ENCODE measurements around the gene KLHDC4.
A peak's percentile ranks its signal among the peaks of the same experiment; 100 is the strongest.
"Not testable (repeated sequence)": the region's sequence is repeated elsewhere in the genome, so short reads cannot be mapped to it uniquely, and the experiment has no call there.

Gene KLHDC4

GRCh38 chr16:87741700-87742415 lies 23.9 kb downstream of the KLHDC4 start:
- no peak for DNase-seq

DNA sequence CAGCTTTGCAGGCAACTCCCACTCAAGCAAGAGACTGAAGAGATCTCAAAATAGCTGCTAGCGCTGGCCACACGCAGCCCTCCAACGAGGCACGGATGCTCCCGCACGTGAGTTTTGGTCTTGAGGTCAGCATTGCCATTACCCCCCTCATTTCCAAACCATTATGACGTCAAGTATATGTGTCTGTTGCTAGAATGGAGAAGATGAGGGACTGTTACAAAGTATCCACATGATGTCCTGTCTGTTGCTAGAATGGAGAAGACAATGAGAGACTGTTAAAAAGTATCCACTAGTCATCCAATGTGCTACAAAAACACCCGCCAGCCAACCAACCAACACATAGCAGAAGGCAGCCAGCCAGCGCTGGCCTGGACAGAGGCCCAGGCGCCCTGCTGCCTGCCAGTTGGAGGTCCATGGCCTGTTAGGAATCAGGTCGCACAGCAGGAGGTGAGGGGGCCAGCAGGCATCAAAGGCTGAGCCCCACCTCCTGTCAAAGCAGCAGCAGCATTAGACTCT lies 24.8 kb downstream of the KLHDC4 start:
- DNase-seq = no peak

GRCh38 chr16:87740441-87740840 lies 25.3 kb downstream of the KLHDC4 start:
- DNase-seq = no peak

DNA sequence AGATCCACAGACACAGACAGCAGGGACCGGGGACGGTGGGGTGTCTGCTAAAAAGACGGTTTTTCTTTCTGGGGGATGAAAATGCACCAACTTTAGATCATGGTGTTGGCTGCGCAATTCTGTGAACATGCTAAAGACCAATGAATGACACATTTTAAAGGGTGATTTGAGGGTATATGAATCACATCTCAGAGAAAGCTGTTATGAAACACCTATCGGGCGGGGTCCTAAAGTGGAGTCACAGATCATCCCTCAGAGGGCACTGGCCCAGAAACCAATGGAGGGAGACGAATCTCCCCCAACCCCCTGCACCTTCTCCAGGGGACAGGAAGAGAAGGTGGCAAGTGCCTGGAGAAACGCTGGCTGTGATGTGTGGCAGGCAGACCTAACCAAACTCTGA lies 26.0 kb downstream of the KLHDC4 start:
- DNase-seq = no peak

- no peak for DNase-seq
Measured at GRCh38 chr16:87736008-87736382, 29.8 kb downstream of the KLHDC4 start.

DNA sequence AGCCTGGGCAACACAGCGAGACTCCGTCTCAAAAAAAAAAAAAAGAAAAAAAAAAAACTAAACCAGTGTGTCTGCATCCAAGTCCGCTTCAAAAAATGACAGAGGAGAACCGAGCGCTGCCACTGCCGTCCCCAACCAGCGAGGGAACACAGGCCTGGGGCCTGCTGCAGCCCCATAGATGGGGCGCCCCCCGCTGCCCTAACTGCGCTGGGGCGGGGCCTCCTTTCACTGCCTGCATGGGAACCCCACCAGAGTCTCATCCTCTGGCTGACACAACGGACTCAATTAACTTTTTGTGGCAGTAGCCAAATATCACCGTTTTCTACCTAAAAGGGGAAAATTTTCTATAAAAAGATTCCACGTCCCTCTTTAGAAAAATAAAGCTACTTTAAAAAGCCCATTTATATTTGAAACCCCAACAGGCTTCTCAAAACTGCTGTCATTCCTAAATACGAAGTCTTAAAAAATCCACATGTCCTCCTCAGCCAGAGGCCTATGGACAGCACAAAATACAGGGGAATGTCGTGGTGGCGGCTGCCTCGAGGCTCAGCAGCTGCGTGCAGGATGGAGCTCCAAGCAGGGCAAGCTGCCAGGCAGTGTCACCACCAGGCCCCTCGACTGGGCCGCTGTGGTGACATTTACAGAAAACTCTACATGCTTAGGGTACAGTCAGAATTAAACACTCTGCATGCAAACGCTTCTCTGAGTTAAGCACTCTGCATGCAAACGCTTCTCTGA lies 30.3 kb downstream of the KLHDC4 start:
- DNase-seq = no peak

DNA sequence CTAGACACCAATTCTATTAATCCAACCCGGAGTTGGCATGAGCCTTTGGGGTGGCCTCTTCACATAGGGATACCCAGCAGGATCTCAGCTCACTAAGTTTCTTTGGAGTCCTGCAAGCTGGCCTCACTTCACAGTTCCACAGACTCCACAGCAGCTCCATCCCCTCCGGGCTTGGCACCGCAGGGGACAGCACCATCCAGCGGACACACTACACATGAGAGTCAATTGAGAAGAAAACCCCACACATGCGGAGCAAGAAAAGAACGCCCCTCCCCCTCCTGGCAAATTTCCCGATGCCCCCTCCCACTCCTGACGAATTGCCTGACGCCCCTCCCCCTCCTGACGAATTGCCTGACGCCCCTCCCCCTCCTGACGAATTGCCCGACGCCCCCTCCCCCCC lies 31.1 kb downstream of the KLHDC4 start:
- no peak for DNase-seq

- peak; percentile 21 for DNase-seq
Measured at GRCh38 chr16:87733190-87733589, 32.6 kb downstream of the KLHDC4 start.

DNA sequence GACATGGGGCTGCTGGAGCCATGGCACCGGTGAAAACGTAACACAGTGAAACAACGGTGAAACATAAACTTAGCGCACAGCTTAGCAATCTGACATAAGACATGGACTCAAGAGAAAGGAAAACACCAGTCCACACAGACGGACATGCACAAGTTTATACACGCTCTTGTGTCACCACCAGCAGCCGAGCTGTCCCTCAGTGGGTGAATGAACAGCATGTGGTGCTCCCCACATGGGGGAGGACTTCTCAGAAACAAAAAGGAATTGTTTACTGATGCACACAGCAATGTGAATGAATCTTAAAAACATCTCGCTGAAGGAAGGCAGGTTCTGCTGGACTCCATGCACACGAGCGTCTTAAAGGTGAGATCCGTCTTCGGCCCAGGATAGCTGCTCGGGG lies 34.2 kb downstream of the KLHDC4 start:
- DNase-seq = no peak

GRCh38 chr16:87729266-87729954 lies 36.4 kb downstream of the KLHDC4 start:
- DNase-seq = no peak

- DNase-seq = no peak
Measured at GRCh38 chr16:87728026-87728425, 37.8 kb downstream of the KLHDC4 start.

- DNase-seq = no peak
Measured at GRCh38 chr16:87727346-87727745, 38.4 kb downstream of the KLHDC4 start.

GRCh38 chr16:87726577-87726976 lies 39.2 kb downstream of the KLHDC4 start:
- not testable (repeated sequence) for DNase-seq

GRCh38 chr16:87725596-87726235 lies 40.1 kb downstream of the KLHDC4 start:
- DNase-seq = no peak

DNA sequence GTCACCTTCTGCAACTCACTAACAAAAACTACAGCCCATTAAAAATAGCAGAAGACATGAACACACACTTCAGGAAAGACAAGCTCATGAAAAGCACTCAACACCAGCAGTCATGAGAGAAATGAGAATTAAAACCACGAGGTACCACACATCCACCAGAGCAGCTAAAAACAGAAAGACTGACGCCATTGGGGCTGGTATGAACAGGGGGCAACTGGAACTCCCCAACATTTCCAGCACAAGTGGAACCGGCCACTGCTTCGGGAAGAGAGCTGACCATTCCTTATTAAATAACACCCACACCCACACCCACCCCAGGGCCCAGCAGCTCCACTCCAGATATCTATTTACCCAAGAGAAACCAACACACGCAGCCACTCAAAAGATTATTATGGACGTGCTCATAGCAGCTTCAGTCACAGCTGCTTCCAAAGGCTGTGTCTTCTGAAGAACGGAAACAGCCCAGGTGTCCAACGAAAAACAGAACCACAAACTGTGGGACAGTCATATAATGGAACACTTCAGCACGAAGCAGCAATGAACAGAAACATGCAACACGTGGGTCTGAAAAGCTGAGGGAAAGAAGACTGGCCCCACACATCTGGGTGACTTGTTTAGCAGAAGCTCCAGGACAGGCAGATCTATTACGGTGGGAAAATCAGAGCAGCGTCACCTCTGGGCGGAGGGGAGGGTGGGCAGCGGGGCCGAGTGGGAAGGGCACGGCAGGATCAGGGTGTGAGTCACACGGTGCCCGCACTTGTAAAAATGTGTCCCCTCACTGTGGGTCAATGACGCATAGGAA lies 41.1 kb downstream of the KLHDC4 start:
- no peak for DNase-seq

GRCh38 chr16:87723226-87723623 lies 42.6 kb downstream of the KLHDC4 start:
- peak; percentile 28 for DNase-seq

GRCh38 chr16:87722590-87723225 lies 43.1 kb downstream of the KLHDC4 start:
- DNase-seq = no peak

DNA sequence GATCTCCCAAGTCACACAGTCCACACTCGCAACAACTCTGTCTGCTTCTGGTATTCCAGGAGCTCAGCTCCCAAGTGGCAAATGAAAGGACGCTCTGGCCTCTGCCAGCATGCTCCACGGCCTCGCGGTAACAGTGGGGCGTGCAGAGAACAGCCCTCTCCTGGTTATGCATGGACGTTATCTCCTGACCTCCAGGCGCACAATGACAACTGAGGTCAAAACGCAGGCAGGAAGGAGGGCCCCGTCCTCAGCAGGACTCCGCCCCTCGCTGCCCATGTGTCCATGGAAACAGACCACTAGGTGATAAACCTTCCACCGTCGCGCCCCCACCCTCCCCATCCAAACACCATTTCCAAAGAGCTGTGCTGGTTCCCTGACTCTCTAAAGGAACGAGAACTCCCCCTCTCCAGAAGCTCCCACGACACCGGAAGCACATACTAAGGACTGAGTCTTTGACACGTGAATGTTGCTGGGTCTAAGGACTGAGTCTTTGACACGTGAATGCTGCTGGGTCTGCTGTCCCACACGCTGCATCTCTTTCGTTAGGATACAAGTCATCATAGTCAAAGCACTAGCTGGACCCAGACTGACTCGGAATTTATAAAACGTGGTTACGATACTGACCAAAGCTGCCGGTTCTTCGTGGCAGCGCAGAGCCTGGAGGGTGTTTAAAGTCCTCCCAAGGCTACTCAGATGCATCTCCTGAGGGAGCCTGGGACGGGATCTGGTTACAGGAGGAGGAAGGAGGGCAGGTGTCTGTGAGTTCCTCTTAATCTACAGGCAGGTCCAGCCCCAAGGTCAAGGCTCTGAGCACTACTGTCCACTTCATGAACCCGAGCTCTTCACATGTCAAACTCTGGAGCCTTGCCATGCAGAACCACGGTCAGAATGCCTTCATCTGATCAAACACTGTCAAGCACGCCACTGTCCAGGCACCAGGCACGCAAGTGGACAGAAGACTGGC lies 43.9 kb downstream of the KLHDC4 start:
- no peak for DNase-seq

GRCh38 chr16:87720446-87720845 lies 45.3 kb downstream of the KLHDC4 start:
- DNase-seq = no peak

DNA sequence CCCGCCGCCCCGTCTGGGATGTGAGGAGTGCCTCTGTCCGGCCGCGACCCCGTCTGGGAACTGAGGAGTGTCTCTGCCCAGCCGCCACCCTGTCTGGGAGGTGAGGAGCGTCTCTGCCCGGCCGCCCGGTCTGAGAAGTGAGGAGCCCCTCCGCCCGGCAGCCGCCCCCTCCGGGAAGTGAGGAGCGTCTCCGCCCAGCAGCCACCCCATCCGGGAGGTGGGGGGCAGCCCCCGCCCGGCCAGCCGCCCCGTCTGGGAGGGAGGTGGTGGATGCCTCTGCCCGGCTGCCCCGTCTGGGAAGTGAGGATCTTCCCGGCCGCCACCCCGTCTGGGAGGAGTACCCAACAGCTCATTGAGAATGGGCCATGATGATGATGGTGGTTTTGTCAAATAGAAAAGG lies 47.0 kb downstream of the KLHDC4 start:
- not testable (repeated sequence) for DNase-seq

DNA sequence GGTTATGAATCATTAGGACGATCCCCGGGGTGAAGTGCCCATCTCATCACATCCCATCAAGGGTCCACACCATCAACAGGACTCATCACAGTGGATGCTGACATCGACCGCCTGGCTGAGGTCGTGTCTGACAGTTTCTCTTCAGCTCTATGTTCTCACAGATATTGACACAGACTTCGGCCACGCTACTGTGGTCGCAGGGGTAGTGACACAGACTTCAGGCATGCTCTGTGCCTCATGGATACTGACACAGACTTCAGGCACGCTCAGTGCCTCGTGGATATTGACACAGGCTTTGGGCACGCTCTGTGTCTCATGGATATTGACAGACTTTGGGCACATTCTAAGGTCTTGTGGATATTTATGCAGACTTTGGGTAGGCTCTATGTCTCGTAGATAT lies 50.1 kb downstream of the KLHDC4 start:
- DNase-seq = no peak

Data from CD4-positive, alpha-beta T cell treated with Interleukin-17A for 4 hours (primary cell).